GM23338 (cell line): Measurements from ENCODE around the gene NR4A1. TPM values are rescaled to one million over a fixed set of nuclear protein-coding genes. Genes with fewer than 3 reads are reported as not detected.
A peak's percentile ranks its signal among the peaks of the same experiment; 100 is the strongest.

ENCODE experiments used
- ATAC-seq: fragments of 200-7000 bp; cut with Tn5 transposase; 3 replicates; pipeline ENCODE4 v1.9.1; 2020
- DNase-seq: peaks from one replicate; pipeline ENCODE4 v3.0.0-alpha.2; 2015; ENCODE audit warnings: low spot score
- H2AFZ ChIP-seq: fragments of 200-600 bp; sonication (generic); 2 replicates; pipeline ENCODE4 v1.8.0; 2016; ENCODE audit warnings: antibody characterized with exemption, mild to moderate bottlenecking, moderate library complexity
- H3F3A ChIP-seq: fragments of 200-600 bp; sonication (generic); replicated peaks from 2 replicates; pipeline ENCODE4 v1.8.0; 2017; ENCODE audit warnings: antibody characterized with exemption, mixed run types, low read depth
- H3K27ac ChIP-seq: fragments of 200-600 bp; sonication (generic); 2 replicates; pipeline ENCODE4 v1.6.1; 2016; ENCODE audit warnings: low read depth
- H3K27me3 ChIP-seq: fragments of 200-600 bp; sonication (generic); 2 replicates; pipeline ENCODE4 v1.8.0; 2016; ENCODE audit warnings: mild to moderate bottlenecking, mixed run types, moderate library complexity; ENCODE audit not compliant: insufficient read depth
- H3K36me3 ChIP-seq: fragments of 200-600 bp; sonication (generic); 2 replicates; pipeline ENCODE4 v1.8.0; 2016; ENCODE audit warnings: mild to moderate bottlenecking; ENCODE audit not compliant: insufficient read depth
- H3K4me1 ChIP-seq: fragments of 200-600 bp; sonication (generic); 2 replicates; pipeline ENCODE4 v1.8.0; 2016; ENCODE audit warnings: mild to moderate bottlenecking, moderate library complexity; ENCODE audit not compliant: insufficient read depth
- H3K4me2 ChIP-seq: fragments of 200-600 bp; sonication (generic); 2 replicates; pipeline ENCODE4 v1.7.1; 2017; ENCODE audit warnings: mixed run types
- H3K4me3 ChIP-seq: fragments of 200-600 bp; sonication (generic); 2 replicates; pipeline ENCODE4 v1.6.1; 2016; ENCODE audit warnings: mixed run types
- H3K79me2 ChIP-seq: fragments of 200-600 bp; sonication (generic); replicated peaks from 2 replicates; pipeline ENCODE4 v1.8.0; 2017; ENCODE audit warnings: mild to moderate bottlenecking; ENCODE audit not compliant: insufficient read depth
- H3K9me2 ChIP-seq: fragments of 200-600 bp; sonication (generic); 2 replicates; pipeline ENCODE4 v1.8.0; 2017; ENCODE audit not compliant: insufficient read depth
- H4K20me1 ChIP-seq: fragments of 200-600 bp; sonication (generic); replicated peaks from 2 replicates; pipeline ENCODE4 v1.8.0; 2017; ENCODE audit warnings: mild to moderate bottlenecking; ENCODE audit not compliant: insufficient read depth
- H3K27ac Mint-ChIP-seq: 2 replicates; pipeline ENCODE4 v1.8.0; 2020; ENCODE audit warnings: inconsistent platforms, mild to moderate bottlenecking, moderate library complexity, mixed read lengths
- H3K27me3 Mint-ChIP-seq: 3 replicates; pipeline ENCODE4 v1.8.0; 2022; ENCODE audit warnings: low read depth, mild to moderate bottlenecking, moderate library complexity, mixed read lengths, inconsistent platforms; ENCODE audit not compliant: insufficient read depth, poor library complexity
- H3K36me3 Mint-ChIP-seq: 3 replicates; pipeline ENCODE4 v1.8.0; 2021; ENCODE audit warnings: low read depth, mild to moderate bottlenecking, inconsistent platforms, moderate library complexity, mixed read lengths
- H3K4me1 Mint-ChIP-seq: 3 replicates; pipeline ENCODE4 v1.8.0; 2020; ENCODE audit warnings: mild to moderate bottlenecking, inconsistent platforms, mixed read lengths
- H3K4me3 Mint-ChIP-seq: 3 replicates; pipeline ENCODE4 v1.8.0; 2021; ENCODE audit warnings: moderate library complexity, mild to moderate bottlenecking, inconsistent platforms, mixed read lengths
- H3K9me3 Mint-ChIP-seq: 3 replicates; pipeline ENCODE4 v1.8.0; 2020; ENCODE audit warnings: moderate library complexity, mild to moderate bottlenecking, inconsistent platforms, mixed read lengths
- CREB1 ChIP-seq: fragments of 250-450 bp; sonication (Bioruptor Pico); IDR thresholded peaks from 2 replicates; pipeline ENCODE4 v1.5.0; 2020; ENCODE audit warnings: low read depth, mild to moderate bottlenecking, moderate library complexity
- EZH2 ChIP-seq: fragments of 200-600 bp; sonication (generic); IDR thresholded peaks from one replicate; pipeline ENCODE4 v1.8.0; 2017; ENCODE audit warnings: antibody characterized with exemption, mild to moderate bottlenecking, low read depth; ENCODE audit not compliant: unreplicated experiment
- JUNB ChIP-seq: IDR thresholded peaks from one replicate; pipeline ENCODE4 v1.6.1; 2016; ENCODE audit warnings: antibody characterized with exemption; ENCODE audit not compliant: unreplicated experiment
- REST ChIP-seq: IDR thresholded peaks from one replicate; pipeline ENCODE4 v1.6.1; 2018; ENCODE audit warnings: antibody characterized with exemption; ENCODE audit not compliant: unreplicated experiment
- polyA plus RNA-seq: library from polyadenylated mRNA; unstranded; fragments of >200 nt; fragmentation: Nextera tagmentation; extraction: Ambion mirVana; gene quantifications from 2 replicates; pipeline ENCODE4 v1.2.1, GENCODE V29; 2016
- total RNA-seq: library from RNA; depleted of rRNA; stranded (reverse); fragments of >200 nt; shearing (Covaris generic); gene quantifications from 2 replicates; pipeline ENCODE4 v1.2.3, GENCODE V29; 2014
- TF ChIP-seq, protein P1 (sequence below): IDR thresholded peaks from 2 replicates; pipeline ENCODE4 v1.6.1; 2016; ENCODE audit warnings: antibody characterized with exemption

The NR4A1 gene
- total and polyA plus RNA-seq, 2 experiments from 2014 or later, result 7.5 to 19.1 TPM

DNA sequence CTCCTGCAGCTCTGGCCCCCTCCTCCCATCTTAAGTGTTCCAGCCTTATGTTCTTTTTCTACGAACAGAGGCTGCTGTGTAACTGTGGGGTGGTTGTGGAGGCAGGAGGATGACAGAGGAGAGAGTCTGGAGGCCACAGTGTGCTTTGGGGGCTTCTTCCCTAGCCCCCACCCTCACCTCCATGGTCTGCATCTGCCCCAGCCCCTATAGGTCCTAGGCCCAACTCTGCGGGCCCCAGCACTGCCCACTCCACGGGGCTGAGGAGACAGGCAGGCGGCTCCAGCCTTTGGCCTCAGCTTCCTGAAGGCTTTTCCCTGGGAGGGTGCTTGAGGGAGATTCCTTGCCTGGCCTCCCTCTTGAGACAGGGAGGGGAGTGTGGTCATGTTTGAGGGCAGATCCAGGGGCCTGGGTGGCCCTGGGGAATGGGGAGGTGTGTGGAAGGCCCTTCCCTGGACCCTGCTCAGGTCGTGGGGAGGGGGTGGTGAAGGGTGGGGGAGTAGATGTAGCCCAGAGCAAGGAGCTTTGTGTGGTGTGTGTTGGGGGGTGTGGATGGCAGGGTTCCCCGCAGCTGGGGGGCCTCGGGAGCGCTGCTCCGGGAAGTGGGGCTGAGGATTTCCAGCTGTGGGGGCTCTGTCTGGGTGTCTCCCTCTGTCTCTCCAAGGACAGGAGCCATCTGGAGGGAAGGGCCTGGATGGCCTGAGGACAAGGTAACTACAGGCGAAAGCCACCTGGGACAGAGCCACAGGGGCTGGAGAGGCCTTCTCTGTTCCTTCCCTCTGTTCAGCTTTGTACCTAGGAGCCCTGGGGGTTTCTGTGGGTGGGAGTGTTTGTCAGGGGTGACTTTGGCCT lies 29.4 kb downstream of the NR4A1 start (continued):
- TF ChIP-seq, protein P1, sequence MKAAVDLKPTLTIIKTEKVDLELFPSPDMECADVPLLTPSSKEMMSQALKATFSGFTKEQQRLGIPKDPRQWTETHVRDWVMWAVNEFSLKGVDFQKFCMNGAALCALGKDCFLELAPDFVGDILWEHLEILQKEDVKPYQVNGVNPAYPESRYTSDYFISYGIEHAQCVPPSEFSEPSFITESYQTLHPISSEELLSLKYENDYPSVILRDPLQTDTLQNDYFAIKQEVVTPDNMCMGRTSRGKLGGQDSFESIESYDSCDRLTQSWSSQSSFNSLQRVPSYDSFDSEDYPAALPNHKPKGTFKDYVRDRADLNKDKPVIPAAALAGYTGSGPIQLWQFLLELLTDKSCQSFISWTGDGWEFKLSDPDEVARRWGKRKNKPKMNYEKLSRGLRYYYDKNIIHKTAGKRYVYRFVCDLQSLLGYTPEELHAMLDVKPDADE, result no peak
- TF ChIP-seq EZH2, result no peak
- TF ChIP-seq CREB1 (CRISPR knock-in tag), result no peak
- no peak for TF ChIP-seq JUNB
- TF ChIP-seq REST, result no peak

DNA sequence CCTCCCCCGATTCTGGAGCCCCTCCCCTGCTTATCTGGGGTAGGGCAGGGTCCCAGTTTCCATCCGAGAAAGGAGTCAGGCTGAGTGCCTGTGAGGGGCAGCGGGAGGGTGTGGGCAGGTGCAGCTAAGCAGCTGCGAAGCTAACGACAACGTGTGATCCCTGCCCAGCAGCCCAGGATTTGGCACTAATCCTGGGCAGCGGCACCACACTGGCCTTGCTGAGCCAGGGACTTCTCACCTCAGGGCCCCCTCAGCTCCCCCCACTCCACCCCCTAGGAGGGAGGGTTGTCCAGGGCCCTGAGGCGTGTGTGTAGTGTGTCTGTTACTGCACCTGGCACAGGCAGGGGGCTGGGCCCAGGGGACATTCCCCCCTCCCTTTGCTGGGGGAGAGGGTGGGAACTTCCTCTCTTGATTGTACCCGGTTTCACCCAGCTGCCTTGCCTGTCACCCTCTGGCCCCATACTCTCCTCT lies 30.1 kb downstream of the NR4A1 start:
- no peak for ATAC-seq
- H3K27ac Mint-ChIP-seq, result no peak overlapping the region
- TF ChIP-seq JUNB, result no peak
- Histone ChIP-seq H3K79me2 (0 out of 2 replicates have a peak, but pooled peaks cover 4% of the 10 kb centered on the region), H2AFZ (no peak overlapping the region), H3K4me3 (0 out of 2 replicates have a peak overlapping the region, but pooled peaks have one; percentile 26), H3K27me3 (peaks cover 12% of the 10 kb centered on the region; the same call in 1 of the 2 replicates), H3K4me1 (peaks cover 41% of the 10 kb centered on the region; the same call in 1 of the 2 replicates), H3F3A (0 out of 2 replicates have a peak, but pooled peaks cover 11% of the 10 kb centered on the region), H3K4me2 (peak overlapping the region; percentile 64), H3K9me2 (no peaks in the 10 kb centered on the region), H3K36me3 (no peaks in the 10 kb centered on the region), H3K27ac (no peak overlapping the region), H4K20me1 (peaks cover 5% of the 10 kb centered on the region; the same call in 1 of the 2 replicates)
- H3K36me3 Mint-ChIP-seq, result peaks cover 25% of the 10 kb centered on the region
- H3K9me3 Mint-ChIP-seq, result no peaks in the 10 kb centered on the region
- no peak overlapping the region for H3K4me3 Mint-ChIP-seq
- DNase-seq, result no peak
- H3K4me1 Mint-ChIP-seq, result peaks cover 38% of the 10 kb centered on the region
- peaks cover 14% of the 10 kb centered on the region for H3K27me3 Mint-ChIP-seq
